Inferior parietal cortex (tissue), 1 donor: ENCODE results near the gene RASD2.
A peak's percentile ranks its signal among the peaks of the same experiment; 100 is the strongest.

ENCODE experiments used
- DNase-seq: peaks from one replicate; pipeline ENCODE4 v3.0.0-alpha.2; 2016; ENCODE audit errors: extremely low spot score

The RASD2 gene

DNA sequence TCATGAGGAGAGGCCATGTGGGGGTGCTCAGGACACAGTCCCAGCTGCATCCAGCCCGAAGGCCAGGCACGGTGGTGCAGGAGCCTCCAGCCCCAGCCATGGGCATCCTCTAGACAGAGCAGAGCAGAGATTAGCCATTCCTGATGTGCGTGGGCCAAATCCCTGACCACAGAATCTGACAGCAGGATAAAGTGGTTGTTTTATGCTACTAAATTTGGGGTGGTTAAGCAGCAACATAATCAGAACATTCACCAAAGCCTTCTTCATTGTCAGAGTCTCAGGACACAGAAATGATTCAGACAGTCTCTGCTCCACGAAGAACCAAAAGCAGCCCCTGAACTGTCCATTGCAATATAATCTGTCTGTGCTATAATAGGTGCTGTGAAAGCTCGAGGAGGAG lies 19.7 kb downstream of the RASD2 start:
- no peak for DNase-seq

DNA sequence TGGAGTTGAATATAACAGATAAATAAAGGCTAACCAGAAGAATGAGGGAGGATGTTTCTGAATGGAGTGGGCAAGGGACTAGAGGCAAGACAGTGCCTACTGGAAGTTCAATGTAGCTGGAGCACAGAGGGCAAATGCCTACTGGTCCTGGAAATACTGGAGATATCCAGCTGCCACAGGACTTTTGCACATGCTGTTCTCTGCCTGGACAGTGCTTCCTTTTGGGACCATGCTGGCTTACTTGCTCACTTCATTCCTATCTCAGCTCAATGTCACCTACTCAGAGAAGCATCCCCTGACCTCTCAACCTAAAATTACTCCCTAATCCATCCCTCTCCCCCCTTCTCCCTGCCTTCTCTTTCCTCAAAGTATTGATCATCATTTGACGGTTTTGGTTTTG lies 20.2 kb downstream of the RASD2 start:
- no peak for DNase-seq

DNA sequence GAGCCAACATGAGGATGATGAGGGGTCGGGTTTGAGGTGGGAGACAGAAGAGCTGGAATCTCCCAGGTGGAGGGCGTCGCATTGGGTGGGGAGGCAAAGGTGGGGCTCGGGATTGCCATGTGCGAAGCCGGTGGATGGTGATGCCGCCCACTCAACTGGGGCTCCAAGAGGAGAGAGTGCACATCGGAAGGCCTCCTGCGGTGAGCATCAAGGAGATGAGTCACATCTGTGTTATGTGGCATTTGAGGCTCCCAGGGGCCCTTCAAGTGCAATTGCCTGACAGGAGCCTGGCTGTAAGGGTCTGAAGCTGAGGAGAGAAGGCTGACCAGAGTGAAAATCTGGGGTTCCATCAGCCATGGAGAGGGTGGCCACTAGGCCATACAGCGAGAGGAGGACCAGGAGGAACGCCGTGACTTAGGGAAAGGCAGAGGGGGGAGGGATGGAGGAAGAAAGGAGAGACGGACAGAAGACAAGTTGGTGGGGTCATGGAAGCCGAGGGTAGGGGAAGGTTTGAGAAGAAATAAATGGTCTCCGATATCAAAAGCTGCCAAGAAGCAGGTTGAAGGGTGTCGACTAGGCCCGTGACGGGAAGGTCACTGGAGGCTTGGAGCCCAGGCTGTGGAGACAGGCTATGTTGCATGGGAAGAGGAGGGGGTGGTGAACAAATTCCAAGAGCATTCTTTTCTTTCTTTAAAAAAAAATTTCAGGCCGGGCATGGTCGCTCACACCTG lies 21.3 kb downstream of the RASD2 start:
- no peak for DNase-seq

DNA sequence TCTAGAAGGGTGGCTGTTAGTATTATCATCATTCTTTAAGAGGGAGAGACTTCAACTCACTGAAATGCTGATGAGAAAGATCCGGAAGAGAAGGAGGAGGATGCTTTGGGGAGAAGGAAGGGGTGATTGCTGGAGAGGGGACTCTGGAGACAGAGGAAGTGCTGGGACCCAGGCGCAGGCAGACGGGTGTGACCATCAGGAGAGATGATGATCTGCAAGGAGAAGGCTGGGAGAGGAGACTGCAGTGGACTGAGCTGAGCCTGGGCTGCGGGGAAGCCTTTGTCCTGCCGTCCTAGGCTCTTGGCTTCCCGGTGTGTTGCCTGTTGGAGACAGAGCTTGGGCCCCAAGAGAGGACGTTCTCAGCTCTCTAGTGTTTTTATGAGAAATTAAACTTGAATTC lies 22.6 kb downstream of the RASD2 start:
- no peak for DNase-seq

DNA sequence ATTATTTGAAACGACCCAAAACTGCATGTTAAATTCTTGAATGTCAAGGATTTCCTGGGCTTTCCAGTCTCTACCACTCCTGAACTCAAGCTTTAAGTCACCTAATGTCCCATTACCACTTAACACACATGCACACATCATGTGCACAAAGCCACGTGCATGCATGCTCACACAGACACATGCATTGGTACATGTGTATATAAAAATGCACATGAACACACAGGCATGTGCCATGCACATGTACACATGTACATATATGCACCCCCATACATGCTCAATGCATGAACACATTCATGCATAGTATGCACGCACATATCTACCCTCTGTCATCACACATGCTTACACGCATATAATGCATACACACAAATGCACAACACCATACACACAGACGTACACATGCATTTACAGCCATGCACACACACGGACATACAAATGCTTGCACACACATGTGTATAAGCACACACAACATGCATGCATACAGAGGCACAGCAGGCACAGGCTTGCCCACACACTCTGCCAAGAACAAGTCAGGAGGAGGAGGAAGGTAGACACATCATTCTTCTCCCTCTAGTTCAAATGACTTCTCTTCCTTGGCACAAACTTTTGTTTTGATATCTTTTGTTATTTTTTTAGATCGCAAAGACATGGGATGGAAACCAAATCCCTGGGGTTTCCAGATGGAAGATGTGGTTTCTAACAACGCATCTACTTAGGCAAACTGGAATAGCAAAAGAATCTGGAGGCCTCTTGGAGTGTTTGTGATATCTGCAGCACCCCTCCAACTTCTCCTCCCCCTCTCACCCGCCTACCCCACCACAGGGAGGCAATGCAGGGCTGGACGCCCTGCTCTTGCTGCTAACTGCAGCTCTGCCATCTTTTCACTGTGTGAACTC lies 24.6 kb downstream of the RASD2 start:
- peak; percentile 43 for DNase-seq

DNA sequence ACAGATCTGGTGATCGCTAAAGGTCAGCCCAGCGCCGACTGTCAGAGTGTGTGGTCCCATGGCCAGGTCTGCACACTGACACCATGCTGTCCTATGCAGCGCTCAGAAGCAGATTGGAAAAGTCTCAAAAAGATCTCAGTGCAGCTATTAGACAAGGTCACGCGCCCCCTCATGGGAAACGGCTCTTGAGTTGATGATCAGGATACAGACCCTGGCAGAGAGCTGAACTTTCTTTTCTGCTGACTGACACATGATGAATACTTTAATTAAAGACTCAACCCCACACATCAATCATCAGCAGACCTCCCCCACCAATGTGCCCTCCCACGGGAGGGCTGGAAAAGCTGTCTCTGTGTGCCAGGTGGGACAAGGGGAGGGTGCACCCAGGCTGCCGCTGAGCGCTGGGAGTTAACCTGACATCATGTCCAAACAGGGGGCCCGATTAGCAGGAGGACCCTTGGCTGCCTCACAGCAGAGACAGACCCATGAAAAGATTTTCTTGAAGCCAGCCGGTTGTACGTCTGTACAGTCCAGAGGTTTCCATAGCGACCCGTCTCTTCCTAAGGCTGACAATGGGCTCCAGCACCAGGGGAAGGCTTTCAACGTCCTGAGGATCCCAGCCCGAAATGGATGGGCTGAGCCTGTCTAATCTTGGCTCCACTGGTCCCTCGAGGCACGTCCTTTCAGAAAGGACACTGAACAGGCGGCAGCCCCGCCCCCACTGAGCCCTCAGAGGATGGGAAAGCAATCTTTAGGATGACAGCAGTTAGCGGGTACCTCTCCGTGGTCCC lies 26.9 kb downstream of the RASD2 start:
- no peak for DNase-seq

DNA sequence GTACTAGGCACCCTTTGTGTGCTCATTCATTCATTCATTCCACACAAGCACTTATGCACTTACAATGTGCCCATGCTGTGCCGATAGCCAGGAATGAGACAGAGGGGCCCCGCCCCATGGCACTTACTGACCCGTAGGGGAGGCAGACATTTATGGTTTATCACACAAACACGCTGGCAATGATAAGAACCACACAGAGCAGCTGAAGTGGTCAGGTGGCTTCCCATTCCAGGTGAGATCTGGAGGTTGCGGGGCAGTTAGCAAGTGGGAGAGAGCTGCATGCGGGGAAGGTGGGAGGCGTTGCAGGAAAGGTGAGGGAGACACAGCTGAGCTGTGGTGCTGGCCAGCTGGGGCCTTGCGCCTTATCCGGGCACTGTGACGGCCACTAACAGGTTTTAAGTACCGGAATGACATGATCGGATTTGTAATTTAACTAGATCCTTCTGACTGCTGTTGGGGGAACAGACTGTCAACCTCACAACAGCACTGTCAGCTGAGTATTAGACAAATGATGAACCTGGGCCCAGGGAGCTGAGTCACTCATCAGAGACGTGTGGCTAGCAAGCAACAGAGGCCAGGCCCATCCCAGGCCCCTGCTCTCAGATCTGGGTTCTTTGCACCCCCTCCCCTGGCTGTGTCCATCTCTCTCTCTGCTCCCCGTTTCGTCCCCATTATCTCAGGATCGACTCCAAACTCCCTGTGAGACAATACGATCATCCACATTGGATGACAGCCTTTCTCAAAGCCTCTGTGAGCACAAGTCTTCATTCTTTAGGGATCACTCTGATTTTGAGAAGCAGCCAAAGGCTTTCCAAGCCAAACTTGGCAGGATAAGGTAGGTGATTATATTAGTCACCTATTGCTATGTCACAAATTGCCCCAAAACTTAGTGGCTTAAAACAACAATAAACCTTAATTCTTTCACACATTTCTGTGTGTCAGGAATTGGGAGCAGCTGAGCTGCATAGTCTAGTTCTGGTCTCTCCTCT lies 28.4 kb downstream of the RASD2 start:
- DNase-seq = no peak

DNA sequence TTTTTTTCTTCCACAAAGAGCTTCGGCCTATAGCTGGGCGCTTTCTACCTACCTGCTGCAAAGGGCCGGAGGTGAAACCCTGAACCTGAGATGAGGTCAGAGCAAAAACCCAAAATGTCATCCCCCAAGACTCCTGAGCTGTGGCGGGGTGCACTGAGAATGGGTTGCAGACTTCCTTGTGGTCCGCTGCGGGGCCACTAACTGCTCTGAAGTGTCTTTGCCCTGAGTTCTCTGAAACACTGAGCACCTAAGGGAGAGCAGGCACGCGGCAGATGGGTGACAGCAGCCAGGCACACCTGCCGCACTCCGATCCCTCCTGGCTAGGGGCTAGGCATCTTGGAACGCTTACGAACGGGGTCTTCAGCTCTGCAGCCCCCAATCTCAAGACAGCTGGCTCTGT lies 29.3 kb downstream of the RASD2 start:
- DNase-seq = no peak

DNA sequence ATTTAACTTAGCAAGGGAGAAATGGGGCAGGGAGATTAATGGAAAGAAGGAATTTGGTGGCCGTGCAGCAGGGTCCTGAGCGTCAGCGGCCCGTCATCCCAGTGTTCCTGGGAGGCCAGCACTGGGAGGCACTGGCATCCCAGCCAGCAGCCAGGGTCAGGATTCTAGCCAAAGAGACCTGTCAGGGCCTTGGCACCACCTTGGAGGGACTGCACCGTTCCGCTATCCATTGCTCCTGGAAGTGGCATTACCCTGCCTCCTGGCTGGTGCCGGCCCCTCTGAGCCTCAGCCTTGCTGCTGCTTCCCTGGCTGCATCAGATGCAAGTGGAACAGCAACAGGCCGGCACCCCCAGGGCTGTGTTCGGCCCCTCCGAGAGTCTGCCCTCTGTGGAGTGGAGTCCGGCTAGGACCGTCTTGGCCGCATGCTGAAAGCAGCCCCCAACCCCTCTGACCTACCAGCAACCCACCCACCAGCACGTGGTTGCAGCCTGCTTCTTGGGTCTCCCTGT lies 30.1 kb downstream of the RASD2 start:
- DNase-seq = no peak

DNA sequence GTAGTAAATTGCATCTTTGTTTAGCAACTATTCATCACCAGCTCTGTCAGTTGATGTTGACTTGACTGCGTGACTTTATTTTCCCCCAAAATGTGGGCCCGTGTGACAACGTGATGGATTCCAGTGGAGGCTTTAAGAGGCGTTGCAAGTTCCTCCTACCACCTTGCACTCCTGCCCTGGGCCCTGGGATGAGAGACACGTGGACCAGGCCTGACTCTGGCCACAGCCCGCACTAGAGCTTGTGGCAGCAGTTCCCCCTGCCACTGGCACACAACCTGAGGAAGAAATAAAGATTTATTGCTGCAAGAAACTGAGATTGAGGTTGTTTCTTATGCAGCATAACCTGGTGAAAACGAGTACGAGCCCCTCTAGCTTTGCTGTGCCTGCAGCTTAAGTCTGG lies 31.9 kb downstream of the RASD2 start:
- no peak for DNase-seq

DNA sequence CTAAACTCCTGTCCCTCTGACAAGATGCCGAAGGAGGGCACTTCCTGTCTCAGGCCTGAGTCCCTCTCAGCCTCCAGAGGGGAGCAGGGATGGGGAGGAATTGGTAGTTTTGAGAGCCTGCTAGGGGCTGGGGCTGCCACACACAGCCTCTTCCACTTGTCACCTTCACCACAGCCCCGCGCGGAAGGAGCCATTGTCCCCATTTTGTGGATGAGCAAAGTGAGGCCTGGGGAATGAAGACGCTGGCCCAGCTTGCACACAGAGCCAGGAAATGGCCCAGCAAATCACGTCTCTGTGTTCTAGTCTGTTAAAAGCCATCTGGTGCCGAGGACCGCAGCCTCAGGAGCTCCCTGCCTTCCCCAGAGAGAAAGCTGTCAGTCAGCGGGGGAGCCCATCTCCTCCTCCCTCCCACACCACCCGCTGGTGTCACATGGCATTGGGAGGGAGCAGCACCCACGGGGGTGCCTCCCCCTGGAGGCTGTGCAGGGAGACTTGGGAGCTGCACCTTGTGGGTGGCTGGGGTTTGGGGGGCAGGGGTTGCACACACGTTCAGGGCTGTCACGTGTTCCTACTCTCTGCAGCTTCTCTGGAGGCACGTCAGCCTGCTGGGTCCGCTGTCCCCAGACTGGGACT lies 34.6 kb downstream of the RASD2 start:
- DNase-seq = no peak

DNA sequence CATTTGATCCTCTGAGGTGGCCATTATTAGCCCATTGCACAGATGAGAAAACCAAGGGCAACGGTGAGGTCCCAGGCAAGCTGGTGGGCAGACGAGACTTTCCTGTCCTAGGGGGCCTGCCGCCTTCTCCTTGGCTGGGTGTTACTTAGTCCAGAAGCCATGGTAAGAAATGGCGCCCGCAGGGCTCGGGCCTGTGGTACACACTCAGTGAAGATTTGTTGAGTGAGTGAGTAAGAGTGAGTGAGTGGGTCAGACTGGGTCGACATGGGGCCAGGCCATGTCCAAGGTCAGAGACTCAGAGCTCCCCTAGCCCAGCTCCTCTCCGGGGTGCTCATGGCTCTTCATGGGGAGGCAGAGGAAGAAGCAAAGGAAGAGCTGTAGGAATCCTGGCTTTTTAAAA lies 36.0 kb downstream of the RASD2 start:
- DNase-seq = no peak

DNA sequence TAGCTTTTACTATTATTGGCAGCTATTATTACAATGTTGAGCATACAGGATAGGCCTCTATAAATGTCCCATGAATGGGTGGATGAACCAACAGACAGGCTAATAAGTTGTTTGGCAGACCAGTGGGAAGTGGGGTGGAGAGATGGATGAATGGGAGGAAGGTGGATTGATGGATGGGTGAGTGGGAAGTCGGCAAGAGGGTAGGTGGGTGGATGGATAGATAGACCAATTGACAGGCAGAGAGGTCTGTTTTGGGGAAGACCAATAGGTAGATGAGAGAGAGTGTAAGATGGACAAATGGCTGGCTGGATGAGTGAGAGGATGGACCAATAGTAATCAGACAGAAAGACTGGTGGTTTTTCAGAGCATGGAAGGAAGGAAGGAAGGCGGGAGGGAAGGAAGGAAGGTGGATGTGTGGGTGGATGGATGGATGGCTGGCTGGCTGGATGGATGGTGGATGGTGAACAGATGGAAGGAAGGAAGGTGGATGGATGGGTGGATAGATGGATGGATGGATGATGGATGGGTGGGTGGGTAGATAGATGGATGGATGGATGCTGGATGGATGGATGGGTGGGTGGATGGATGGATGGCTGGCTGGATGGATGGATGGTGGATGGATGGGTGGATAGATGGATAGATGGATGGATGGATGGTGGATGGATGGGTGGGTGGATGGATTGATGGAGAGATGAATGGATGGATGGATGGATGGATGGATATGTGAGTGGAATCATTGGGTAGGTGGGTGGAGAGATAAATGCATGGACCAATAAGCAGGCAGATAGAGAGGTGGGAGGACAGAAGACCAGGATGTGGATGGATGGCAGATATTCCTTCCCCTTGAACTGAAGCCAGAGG lies 37.4 kb downstream of the RASD2 start:
- no peak for DNase-seq

DNA sequence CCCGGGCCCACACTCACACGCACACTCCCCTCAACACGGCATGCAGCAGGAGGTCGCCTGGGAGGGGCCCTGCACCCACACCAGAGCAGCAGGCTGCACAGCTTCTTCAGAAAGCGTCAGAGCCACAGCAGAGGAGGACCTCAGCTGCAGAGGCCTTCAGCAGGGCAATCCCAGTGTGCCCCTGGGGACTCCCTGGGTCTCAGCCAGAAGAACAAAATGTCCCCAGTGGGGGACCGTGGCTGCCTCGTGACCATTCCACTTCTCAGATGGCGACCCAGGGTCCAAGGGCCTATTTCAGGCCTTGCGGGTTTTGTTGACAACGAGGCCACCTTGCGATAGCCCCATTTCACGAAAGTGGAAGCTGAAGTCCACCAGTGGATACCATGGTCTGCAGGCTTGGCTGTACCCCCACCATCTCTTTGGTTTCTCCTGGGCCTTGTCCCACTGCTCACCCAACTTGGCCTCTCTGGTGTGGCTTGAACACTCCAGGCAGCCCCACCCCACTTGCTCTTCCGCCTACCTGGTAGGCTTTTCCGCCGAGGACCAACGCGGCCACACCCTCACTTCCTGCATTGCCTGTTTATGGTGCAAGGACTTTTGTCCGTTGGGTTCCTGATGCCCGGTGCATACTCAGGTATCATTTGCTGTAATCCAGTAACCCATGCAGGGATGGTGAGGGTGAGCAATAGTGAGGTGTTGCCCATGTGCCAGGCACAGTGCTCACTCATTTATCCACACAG lies 38.4 kb downstream of the RASD2 start:
- DNase-seq = no peak

DNA sequence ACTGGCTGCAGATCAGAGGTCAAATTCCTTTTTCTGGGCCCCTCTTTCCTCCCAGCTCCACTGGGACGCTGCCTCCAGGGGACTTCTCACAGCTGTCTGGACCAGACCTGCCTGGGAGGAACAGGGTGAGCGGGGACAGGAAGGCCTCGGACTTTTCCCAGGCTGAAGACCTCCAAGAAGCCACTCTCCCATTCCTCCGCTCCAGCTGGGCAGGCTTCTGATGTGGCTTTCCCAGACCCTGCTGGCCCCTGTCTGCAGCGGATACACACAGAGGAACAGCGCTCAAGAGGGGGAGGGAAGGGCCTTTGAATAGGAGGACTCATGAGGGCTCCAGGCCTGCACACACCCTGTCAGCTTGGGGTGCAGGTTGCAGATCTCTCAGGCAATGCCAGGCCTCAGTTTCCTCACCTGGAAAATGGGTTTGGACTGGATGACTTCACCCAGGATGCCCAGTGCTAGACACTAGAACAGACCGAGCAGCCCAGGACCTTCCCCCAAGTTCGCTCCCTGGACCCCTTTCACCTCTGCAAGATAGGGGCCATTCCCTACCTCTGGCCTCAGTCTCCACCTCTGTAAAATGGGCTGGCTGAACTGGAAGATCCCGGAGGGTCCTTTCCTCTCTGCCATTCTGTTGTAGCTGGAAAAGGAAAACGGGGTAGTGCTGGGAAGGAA lies 39.9 kb downstream of the RASD2 start:
- DNase-seq = no peak

DNA sequence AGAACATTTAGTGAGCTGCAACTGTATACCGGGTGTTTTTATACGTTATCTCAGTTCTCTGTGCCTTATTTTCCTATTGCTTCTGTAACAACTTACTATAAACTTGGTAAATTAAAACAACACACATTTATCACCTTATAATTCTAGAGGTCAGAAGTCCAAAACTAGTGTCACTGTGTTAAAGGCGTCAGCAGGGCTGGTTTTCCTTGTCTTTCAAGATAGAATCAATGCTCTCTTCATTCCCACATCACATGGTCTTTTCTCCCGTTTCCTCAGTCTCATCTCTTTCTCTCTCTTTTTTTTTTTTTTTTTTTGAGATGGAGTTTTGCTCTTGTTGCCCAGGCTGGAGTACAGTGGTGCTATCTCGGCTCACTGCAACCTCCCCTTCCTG lies 40.4 kb downstream of the RASD2 start:
- no peak for DNase-seq

DNA sequence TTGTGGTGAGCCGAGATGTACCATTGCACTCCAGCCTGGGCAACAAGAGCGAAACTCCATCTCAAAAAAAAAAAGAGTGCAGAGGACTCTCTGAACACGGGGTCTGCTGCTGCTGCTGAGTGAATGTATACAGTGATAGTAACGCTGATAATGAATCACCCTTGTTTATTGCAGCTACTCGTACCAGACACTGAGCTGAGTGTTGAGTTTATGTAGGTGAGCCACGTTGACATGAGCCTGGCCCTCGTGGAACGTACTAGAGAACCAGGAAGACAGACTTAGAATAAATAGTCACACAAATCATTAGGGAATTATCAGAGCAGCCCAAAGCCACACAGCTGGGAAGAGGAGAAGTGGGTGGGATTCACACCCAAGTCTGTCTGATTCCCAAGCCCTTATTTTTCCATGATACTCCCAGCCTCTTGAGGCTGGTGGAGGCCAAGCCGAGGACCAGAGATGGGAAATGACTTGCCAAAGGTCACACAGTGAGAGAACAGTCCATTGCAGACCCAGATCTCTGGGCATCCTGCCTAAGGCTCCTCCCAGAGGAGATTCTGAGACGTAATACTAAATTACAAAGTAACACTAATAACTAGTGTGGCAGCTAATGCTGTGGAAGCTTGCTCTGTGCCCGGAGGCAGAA lies 41.7 kb downstream of the RASD2 start:
- no peak for DNase-seq
